Measurements from ENCODE around the gene C1orf174. TPM values are rescaled to one million over a fixed set of nuclear protein-coding genes. Genes with fewer than 3 reads are reported as not detected.

Gene C1orf174
- total and polyA plus RNA-seq, 2 of the 13 experiments (the other 11 are each of a cell fraction or from before 2014, with no cell fraction given), result 21.6 to 31.4 TPM

DNA sequence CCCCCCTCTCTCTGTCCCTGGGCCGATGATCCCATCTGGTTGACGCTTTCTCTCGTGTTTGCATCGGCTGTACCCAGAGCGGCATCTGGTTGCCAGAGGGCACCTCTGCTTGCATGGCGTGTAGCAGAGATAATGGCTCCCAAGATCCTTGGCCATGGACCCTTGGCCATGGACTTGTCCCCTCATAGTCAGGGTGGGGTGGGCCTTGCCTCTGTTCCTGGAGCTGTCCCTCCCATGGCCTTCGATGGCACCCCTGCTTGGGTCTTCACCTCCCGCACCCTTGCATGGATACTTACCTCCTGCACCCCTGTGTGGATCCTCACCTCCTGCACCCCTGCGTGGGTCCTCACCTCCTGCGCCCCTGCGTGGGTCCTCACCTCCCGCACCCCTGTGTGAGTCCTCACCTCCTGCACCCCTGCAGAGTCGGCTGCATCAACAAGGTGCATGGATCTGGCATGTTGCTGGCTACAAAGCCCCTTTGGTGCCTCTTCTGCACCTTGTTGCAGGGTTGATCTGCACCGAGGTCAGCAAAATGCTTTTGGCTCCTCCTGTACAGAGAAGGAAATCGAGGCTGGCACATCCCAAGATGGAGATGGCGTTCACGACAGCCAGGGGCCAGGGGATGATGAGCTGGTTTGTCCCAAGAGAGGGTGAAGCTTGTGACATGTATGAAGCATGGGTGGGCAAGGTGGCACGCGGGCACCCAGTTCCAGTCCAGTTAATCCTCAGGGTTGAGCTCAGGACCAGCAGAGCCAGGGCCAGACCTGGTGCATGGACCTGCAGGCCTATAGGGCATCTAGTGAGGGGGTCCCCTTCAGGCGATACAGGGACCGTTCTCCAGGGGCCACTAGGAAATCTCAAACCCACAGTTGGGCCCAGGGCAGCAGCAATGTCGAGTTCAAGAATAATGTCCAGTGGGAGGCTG, 46.1 kb upstream of the C1orf174 start:
- Histone ChIP-seq H3K27ac (ENCODE audit: extremely low read length, insufficient read depth, low read length) (no peak overlapping the region), H3K36me3 (replicated peaks in 1 of 2; ENCODE audit: control insufficient read depth in 1 of 2, insufficient read depth in 2 of 2, low read length in 2 of 2) (no peaks in the 10 kb centered on the region), H4K20me1 (ENCODE audit: insufficient read depth, low read length) (no peaks in the 10 kb centered on the region), H3K4me3 (replicated peaks in 1 of 3; ENCODE audit: insufficient read depth in 1 of 3, low read depth in 2 of 3, low read length in 3 of 3) (no peak overlapping the region), H2AFZ (ENCODE audit: low read length) (no peak overlapping the region), H3K9ac (ENCODE audit: insufficient read depth, low read depth, low read length) (no peak overlapping the region), H3K27me3 (ENCODE audit: control insufficient read depth in 1 of 2, insufficient read depth in 2 of 2, low read length in 2 of 2) (peaks cover 10 to 55% of the 10 kb centered on the region in 2 experiments; a peak in 4 of 5 replicates), H3K9me3 (ENCODE audit: low read length) (no peaks in the 10 kb centered on the region), H3K79me2 (ENCODE audit: insufficient read depth, low read length) (no peaks in the 10 kb centered on the region), H3K4me1 (ENCODE audit: insufficient read depth, low read length) (peaks cover 29% of the 10 kb centered on the region), H3K4me2 (ENCODE audit: low read depth, low read length) (no peak overlapping the region)
- in situ Hi-C loops (cut with HindIII; ENCODE audit: extremely low pct_ligation_motif_present, low pct_unique_long_range_greater_than_20kb), result no loop called here
- ATAC-seq, result no peak
- intact Hi-C loops (cut with micrococcal nuclease; ENCODE audit: unreplicated experiment), result no loop called here
- DNase-seq (ENCODE audit: low spot score), result no peak
- 53% methylated on average over 19 of the region's 22 CpGs for WGBS (ENCODE audit: low lambda C conversion rate)
- ChIA-PET CTCF (ENCODE audit: low intra/inter-chr PET ratio, low total read pairs) (no interaction called here), POLR2A (no interaction called here)
- BruUV-seq (replicated peaks), result no TSS peak
- no peak for FAIRE-seq
- TF ChIP-seq, protein P1, sequence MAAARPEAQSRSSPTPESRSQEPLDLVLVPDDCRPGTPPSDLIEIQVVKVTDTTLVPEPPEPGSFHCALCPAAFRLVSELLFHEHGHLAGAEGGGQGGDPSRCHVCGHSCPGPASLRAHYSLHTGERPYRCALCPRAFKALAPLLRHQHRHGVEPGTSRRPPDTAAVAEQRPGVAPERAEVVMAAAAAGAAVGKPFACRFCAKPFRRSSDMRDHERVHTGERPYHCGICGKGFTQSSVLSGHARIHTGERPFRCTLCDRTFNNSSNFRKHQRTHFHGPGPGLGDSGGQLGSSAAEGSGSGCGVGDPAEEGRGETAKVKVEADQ (CRISPR knock-in tag; IDR thresholded peaks at IDR 0.05; ENCODE audit: borderline replicate concordance), result no peak
- TF ChIP-seq, protein P2, sequence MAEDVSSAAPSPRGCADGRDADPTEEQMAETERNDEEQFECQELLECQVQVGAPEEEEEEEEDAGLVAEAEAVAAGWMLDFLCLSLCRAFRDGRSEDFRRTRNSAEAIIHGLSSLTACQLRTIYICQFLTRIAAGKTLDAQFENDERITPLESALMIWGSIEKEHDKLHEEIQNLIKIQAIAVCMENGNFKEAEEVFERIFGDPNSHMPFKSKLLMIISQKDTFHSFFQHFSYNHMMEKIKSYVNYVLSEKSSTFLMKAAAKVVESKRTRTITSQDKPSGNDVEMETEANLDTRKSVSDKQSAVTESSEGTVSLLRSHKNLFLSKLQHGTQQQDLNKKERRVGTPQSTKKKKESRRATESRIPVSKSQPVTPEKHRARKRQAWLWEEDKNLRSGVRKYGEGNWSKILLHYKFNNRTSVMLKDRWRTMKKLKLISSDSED (CRISPR knock-in tag; IDR thresholded peaks at IDR 0.05), result no peak
- TF ChIP-seq, protein P3, sequence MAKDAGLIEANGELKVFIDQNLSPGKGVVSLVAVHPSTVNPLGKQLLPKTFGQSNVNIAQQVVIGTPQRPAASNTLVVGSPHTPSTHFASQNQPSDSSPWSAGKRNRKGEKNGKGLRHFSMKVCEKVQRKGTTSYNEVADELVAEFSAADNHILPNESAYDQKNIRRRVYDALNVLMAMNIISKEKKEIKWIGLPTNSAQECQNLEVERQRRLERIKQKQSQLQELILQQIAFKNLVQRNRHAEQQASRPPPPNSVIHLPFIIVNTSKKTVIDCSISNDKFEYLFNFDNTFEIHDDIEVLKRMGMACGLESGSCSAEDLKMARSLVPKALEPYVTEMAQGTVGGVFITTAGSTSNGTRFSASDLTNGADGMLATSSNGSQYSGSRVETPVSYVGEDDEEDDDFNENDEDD (CRISPR knock-in tag; IDR thresholded peaks at IDR 0.05; ENCODE audit: borderline replicate concordance), result no peak
- TF ChIP-seq, protein P4, sequence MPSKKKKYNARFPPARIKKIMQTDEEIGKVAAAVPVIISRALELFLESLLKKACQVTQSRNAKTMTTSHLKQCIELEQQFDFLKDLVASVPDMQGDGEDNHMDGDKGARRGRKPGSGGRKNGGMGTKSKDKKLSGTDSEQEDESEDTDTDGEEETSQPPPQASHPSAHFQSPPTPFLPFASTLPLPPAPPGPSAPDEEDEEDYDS (CRISPR knock-in tag; IDR thresholded peaks at IDR 0.05), result no peak
- no peak for TF ChIP-seq DNMT1 (CRISPR knock-in tag; IDR thresholded peaks at IDR 0.05)
- no peak for TF ChIP-seq AGO1 (IDR thresholded peaks at IDR 0.05; ENCODE audit: low read depth, low read length, poor library complexity, severe bottlenecking)
- TF ChIP-seq NR2C2 (CRISPR knock-in tag; IDR thresholded peaks at IDR 0.05; ENCODE audit: borderline replicate concordance), result no peak
- TF ChIP-seq, protein P5, sequence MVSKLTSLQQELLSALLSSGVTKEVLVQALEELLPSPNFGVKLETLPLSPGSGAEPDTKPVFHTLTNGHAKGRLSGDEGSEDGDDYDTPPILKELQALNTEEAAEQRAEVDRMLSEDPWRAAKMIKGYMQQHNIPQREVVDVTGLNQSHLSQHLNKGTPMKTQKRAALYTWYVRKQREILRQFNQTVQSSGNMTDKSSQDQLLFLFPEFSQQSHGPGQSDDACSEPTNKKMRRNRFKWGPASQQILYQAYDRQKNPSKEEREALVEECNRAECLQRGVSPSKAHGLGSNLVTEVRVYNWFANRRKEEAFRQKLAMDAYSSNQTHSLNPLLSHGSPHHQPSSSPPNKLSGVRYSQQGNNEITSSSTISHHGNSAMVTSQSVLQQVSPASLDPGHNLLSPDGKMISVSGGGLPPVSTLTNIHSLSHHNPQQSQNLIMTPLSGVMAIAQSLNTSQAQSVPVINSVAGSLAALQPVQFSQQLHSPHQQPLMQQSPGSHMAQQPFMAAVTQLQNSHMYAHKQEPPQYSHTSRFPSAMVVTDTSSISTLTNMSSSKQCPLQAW (CRISPR knock-in tag; IDR thresholded peaks at IDR 0.05), result no peak
- TF ChIP-seq SMAD3 (CRISPR knock-in tag; IDR thresholded peaks at IDR 0.05), result no peak
- TF ChIP-seq, protein P6, sequence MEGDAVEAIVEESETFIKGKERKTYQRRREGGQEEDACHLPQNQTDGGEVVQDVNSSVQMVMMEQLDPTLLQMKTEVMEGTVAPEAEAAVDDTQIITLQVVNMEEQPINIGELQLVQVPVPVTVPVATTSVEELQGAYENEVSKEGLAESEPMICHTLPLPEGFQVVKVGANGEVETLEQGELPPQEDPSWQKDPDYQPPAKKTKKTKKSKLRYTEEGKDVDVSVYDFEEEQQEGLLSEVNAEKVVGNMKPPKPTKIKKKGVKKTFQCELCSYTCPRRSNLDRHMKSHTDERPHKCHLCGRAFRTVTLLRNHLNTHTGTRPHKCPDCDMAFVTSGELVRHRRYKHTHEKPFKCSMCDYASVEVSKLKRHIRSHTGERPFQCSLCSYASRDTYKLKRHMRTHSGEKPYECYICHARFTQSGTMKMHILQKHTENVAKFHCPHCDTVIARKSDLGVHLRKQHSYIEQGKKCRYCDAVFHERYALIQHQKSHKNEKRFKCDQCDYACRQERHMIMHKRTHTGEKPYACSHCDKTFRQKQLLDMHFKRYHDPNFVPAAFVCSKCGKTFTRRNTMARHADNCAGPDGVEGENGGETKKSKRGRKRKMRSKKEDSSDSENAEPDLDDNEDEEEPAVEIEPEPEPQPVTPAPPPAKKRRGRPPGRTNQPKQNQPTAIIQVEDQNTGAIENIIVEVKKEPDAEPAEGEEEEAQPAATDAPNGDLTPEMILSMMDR (CRISPR knock-in tag; IDR thresholded peaks at IDR 0.05), result no peak
- no peak for TF ChIP-seq TBX3 (IDR thresholded peaks at IDR 0.05; ENCODE audit: borderline replicate concordance)
- TF ChIP-seq ZIK1 (CRISPR knock-in tag; IDR thresholded peaks at IDR 0.05; ENCODE audit: borderline replicate concordance, low read depth), result no peak
- TF ChIP-seq ZNF547 (CRISPR knock-in tag; IDR thresholded peaks at IDR 0.05), result no peak
